IMR-90 (cell line): ENCODE data around the gene F5. TPM values are rescaled to one million over a fixed set of nuclear protein-coding genes. Genes with fewer than 3 reads are reported as not detected.

Experiments used
- CEBPB ChIP-seq: IDR thresholded peaks from 2 replicates; pipeline ENCODE4 v1.6.1; 2012; ENCODE audit warnings: low read depth, low read length, improper control_type of control experiment
- MXI1 ChIP-seq: IDR thresholded peaks from 2 replicates; pipeline ENCODE4 v1.6.1; 2012; ENCODE audit warnings: low read depth, mild to moderate bottlenecking, low read length, moderate library complexity, borderline replicate concordance
- RCOR1 ChIP-seq: IDR thresholded peaks from 2 replicates; pipeline ENCODE4 v1.6.1; 2012; ENCODE audit warnings: mild to moderate bottlenecking, low read length, improper control_type of control experiment; ENCODE audit not compliant: insufficient replicate concordance
- polyA plus RNA-seq, 3 experiments: library from polyadenylated mRNA; depleted of rRNA; stranded (reverse); fragments of >200 nt; gene quantifications; 2 replicates each; pipeline ENCODE4 v1.2.3, GENCODE V29; 2012; ENCODE audit warnings: low replicate concordance in 1 of 3
- total RNA-seq: library from RNA; depleted of rRNA; stranded (reverse); fragments of >200 nt; gene quantifications from 2 replicates; pipeline ENCODE4 v1.2.3, GENCODE V29; 2012
- TF ChIP-seq, protein P1 (sequence below): conservative IDR thresholded peaks from 2 replicates; pipeline ENCODE4 v1.5.1; 2012; ENCODE audit warnings: mild to moderate bottlenecking, low read depth, low read length, improper control_type of control experiment

F5 gene
- total and polyA plus RNA-seq, 2 of the 4 experiments (the other 2 are of a cell fraction), result not detected

DNA sequence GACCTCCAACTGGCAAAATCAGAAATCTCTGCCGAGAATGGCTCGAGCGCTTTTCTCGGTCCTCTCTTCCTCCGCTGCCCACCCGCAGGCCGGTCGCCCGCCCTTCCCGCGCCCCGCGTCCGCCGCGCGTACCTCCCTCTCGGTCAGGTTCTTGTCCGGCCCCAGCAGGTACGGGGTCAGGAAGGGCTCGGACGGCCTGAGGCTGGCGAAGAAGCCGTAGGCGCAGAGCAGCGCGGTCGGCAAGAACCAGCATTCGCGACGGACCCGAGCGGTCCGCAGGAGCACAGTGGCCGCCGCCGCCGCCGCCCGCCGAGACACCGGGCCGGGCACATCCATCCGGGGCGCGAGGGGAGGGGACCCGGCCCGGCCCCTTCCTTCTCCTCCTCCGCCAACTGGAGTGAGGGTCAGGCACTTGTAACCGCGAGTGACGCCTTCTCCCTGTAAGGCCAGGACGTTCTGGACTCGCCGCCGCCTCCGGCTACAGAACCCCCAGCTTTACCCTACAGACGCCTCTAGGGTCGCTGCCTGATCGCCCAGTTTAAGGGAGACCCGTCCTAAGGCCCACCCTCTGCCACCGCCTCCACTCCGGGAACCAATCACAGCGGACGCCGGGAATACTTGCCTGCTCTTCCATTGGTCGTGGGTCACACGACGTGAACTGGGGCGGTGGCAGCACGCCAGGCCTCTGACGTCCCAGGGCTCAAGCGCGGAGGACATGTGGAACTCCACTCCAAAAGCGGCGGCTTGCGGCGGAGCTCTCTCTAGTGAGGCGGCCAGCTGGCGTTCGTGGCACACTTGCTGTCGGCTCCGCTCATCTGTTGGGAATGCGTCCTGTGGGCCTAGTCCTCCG is 100.6 kb downstream of the F5 start, which contains the start of gene SLC19A2 (continued):
- TF ChIP-seq, protein P1, sequence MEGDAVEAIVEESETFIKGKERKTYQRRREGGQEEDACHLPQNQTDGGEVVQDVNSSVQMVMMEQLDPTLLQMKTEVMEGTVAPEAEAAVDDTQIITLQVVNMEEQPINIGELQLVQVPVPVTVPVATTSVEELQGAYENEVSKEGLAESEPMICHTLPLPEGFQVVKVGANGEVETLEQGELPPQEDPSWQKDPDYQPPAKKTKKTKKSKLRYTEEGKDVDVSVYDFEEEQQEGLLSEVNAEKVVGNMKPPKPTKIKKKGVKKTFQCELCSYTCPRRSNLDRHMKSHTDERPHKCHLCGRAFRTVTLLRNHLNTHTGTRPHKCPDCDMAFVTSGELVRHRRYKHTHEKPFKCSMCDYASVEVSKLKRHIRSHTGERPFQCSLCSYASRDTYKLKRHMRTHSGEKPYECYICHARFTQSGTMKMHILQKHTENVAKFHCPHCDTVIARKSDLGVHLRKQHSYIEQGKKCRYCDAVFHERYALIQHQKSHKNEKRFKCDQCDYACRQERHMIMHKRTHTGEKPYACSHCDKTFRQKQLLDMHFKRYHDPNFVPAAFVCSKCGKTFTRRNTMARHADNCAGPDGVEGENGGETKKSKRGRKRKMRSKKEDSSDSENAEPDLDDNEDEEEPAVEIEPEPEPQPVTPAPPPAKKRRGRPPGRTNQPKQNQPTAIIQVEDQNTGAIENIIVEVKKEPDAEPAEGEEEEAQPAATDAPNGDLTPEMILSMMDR, result peak; percentile 40
- TF ChIP-seq RCOR1 (peak; percentile 88), CEBPB (no peak), MXI1 (peak; percentile 84; the same call in 1 of the 2 replicates)
